ENCODE results near the gene TBL3.
A peak's percentile ranks its signal among the peaks of the same experiment; 100 is the strongest.

Gene TBL3

GRCh38 chr16:1942810-1943726 lies 28.8 kb upstream of the TBL3 start, which contains the start of gene MSRB1:
Gene MSRB1, minus strand, starts transcription at chr16:1943199. Its CDS starts 43 bp downstream, at chr16:1943156.
- ChIA-PET POLR2A (interaction anchor here (0.5 to 1.7 kb wide), 14 partner anchors 9 to 212 kb away, joined by 3 to 33 read pairs (median 4); partner anchors contain the start of genes NUBP2, RPS2 and TRAF7), CTCF (interaction anchor here (0.5 to 1.5 kb wide), 5 partner anchors 10 to 1088 kb away, joined by 3 to 5 read pairs (median 3); no protein-coding TSS in a partner anchor)
- Histone ChIP-seq H3K9me3 (ENCODE audit: control insufficient read depth, insufficient read depth, low read depth, low read length) (no peaks in the 10 kb centered on the region), H3K36me3 (ENCODE audit: control insufficient read depth in 2 of 2, insufficient read depth in 1 of 2, low read length in 2 of 2) (peaks cover 0 to 29% of the 10 kb centered on the region in 2 experiments; a peak in 2 of 3 replicates), H3K27ac (ENCODE audit: extremely low read depth, low read depth, low read length) (no peak within 1 kb of the TSS; the same call in 1 of the 2 replicates), H3K4me3 (ENCODE audit: low read depth, low read length) (peak within 1 kb of the TSS; percentile 67), H3K4me1 (ENCODE audit: control insufficient read depth, insufficient read depth, low read length) (no peaks in the 10 kb centered on the region)
- TF ChIP-seq ZBTB7A (tag by site-specific recombination; IDR thresholded peaks at IDR 0.05; ENCODE audit: low read depth) (peak; percentile 82; the same call in 1 of the 2 replicates), ZSCAN30 (tag by site-specific recombination; IDR thresholded peaks at IDR 0.05) (0 out of 2 replicates have a peak, but pooled peaks have one; percentile 34), ZFP37 (tag by site-specific recombination; IDR thresholded peaks at IDR 0.05) (no peak), PRDM4 (tag by site-specific recombination; IDR thresholded peaks at IDR 0.05) (peak; percentile 92), KLF1 (tag by site-specific recombination; IDR thresholded peaks at IDR 0.05) (peak; percentile 31), ZBTB10 (tag by site-specific recombination; IDR thresholded peaks at IDR 0.05) (peak; percentile 72), ZFHX2 (tag by site-specific recombination; conservative IDR thresholded peaks at IDR 0.05) (peak; percentile 87), ZBTB17 (tag by site-specific recombination; IDR thresholded peaks at IDR 0.05) (peak; percentile 28; the same call in 1 of the 2 replicates), ZNF292 (tag by site-specific recombination; IDR thresholded peaks at IDR 0.05; ENCODE audit: borderline replicate concordance, low read depth) (no peak), REPIN1 (tag by site-specific recombination; IDR thresholded peaks at IDR 0.05; ENCODE audit: low read depth) (peak; percentile 51; the same call in 1 of the 2 replicates), GFI1B (tag by site-specific recombination; IDR thresholded peaks at IDR 0.05) (no peak), TCF7L2 (IDR thresholded peaks at IDR 0.05; ENCODE audit: borderline replicate concordance, low read depth, low read length) (no peak; the same call in 1 of the 2 replicates), ZXDB (tag by site-specific recombination; IDR thresholded peaks at IDR 0.05) (no peak; the same call in 1 of the 2 replicates), ZNF76 (tag by site-specific recombination; IDR thresholded peaks at IDR 0.05; ENCODE audit: borderline replicate concordance, low read depth) (peak; percentile 57; the same call in 1 of the 2 replicates), ZBTB8A (tag by site-specific recombination; IDR thresholded peaks at IDR 0.05) (peak; percentile 96), ZNF660 (tag by site-specific recombination; IDR thresholded peaks at IDR 0.05) (0 out of 2 replicates have a peak, but pooled peaks have one; percentile 17), ZNF433 (tag by site-specific recombination; IDR thresholded peaks at IDR 0.05; ENCODE audit: low read depth) (no peak), ZFP3 (tag by site-specific recombination; IDR thresholded peaks at IDR 0.05; ENCODE audit: low read depth) (no peak), WT1 (tag by site-specific recombination; IDR thresholded peaks at IDR 0.05) (no peak), KLF10 (tag by site-specific recombination; IDR thresholded peaks at IDR 0.05) (peak; percentile 99), ZNF639 (tag by site-specific recombination; IDR thresholded peaks at IDR 0.05) (peak; percentile 67; the same call in 1 of the 2 replicates), SP2 (tag by site-specific recombination; IDR thresholded peaks at IDR 0.05) (peak; percentile 99), ZNF530 (tag by site-specific recombination; IDR thresholded peaks at IDR 0.05; ENCODE audit: low read depth) (no peak), ZNF202 (tag by site-specific recombination; IDR thresholded peaks at IDR 0.05; ENCODE audit: borderline replicate concordance) (no peak), ZNF280D (tag by site-specific recombination; IDR thresholded peaks at IDR 0.05) (no peak), GLIS2 (tag by site-specific recombination; IDR thresholded peaks at IDR 0.05) (peak; percentile 83), ZNF221 (tag by site-specific recombination; IDR thresholded peaks at IDR 0.05; ENCODE audit: borderline replicate concordance) (no peak)

Data from HEK293 (cell line).